GM23338 (cell line): Measurements from ENCODE around the gene RNU6-9. TPM values are rescaled to one million over a fixed set of nuclear protein-coding genes. Genes with fewer than 3 reads are reported as not detected.

Source experiments
- EZH2 ChIP-seq: fragments of 200-600 bp; sonication (generic); IDR thresholded peaks from one replicate; pipeline ENCODE4 v1.8.0; 2017; ENCODE audit warnings: antibody characterized with exemption, mild to moderate bottlenecking, low read depth; ENCODE audit not compliant: unreplicated experiment
- EZH2phosphoT487 ChIP-seq: fragments of 200-600 bp; sonication (generic); IDR thresholded peaks from one replicate; pipeline ENCODE4 v1.8.1; 2018; ENCODE audit warnings: antibody characterized with exemption; ENCODE audit not compliant: unreplicated experiment
- JUNB ChIP-seq: IDR thresholded peaks from one replicate; pipeline ENCODE4 v1.6.1; 2016; ENCODE audit warnings: antibody characterized with exemption; ENCODE audit not compliant: unreplicated experiment
- NANOG ChIP-seq: IDR thresholded peaks from 2 replicates; pipeline ENCODE4 v1.6.1; 2016; ENCODE audit warnings: antibody characterized with exemption, borderline replicate concordance
- POLR2AphosphoS5 ChIP-seq: IDR thresholded peaks from 2 replicates; pipeline ENCODE4 v1.6.1; 2016; ENCODE audit warnings: antibody characterized with exemption, low read depth
- REST ChIP-seq: IDR thresholded peaks from one replicate; pipeline ENCODE4 v1.6.1; 2018; ENCODE audit warnings: antibody characterized with exemption; ENCODE audit not compliant: unreplicated experiment
- ZNF114 ChIP-seq: fragments of 250-450 bp; sonication (Bioruptor Pico); IDR thresholded peaks from 2 replicates; pipeline ENCODE4 v1.5.0; 2020; ENCODE audit warnings: mild to moderate bottlenecking, moderate library complexity
- ZNF462 ChIP-seq: fragments of 250-450 bp; sonication (Bioruptor Pico); IDR thresholded peaks from 2 replicates; pipeline ENCODE4 v1.5.0; 2020; ENCODE audit warnings: mild to moderate bottlenecking, moderate library complexity
- polyA plus RNA-seq: library from polyadenylated mRNA; unstranded; fragments of >200 nt; fragmentation: Nextera tagmentation; extraction: Ambion mirVana; gene quantifications from 2 replicates; pipeline ENCODE4 v1.2.1, GENCODE V29; 2016
- total RNA-seq: library from RNA; depleted of rRNA; stranded (reverse); fragments of >200 nt; shearing (Covaris generic); gene quantifications from 2 replicates; pipeline ENCODE4 v1.2.3, GENCODE V29; 2014
- TF ChIP-seq, protein P1 (sequence below): IDR thresholded peaks from 2 replicates; pipeline ENCODE4 v1.6.1; 2016; ENCODE audit warnings: antibody characterized with exemption

RNU6-9 gene
- total and polyA plus RNA-seq, 2 experiments from 2014 or later: not detected

- TF ChIP-seq ZNF462 (CRISPR knock-in tag) (no peak), REST (no peak), EZH2 (no peak), NANOG (no peak), EZH2phosphoT487 (no peak), POLR2AphosphoS5 (no peak), JUNB (no peak), ZNF114 (CRISPR knock-in tag) (no peak)
- TF ChIP-seq, protein P1, sequence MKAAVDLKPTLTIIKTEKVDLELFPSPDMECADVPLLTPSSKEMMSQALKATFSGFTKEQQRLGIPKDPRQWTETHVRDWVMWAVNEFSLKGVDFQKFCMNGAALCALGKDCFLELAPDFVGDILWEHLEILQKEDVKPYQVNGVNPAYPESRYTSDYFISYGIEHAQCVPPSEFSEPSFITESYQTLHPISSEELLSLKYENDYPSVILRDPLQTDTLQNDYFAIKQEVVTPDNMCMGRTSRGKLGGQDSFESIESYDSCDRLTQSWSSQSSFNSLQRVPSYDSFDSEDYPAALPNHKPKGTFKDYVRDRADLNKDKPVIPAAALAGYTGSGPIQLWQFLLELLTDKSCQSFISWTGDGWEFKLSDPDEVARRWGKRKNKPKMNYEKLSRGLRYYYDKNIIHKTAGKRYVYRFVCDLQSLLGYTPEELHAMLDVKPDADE: no peak
These were observed 6.2 kb downstream of the RNU6-9 start (continued) for GRCh38 chr19:899336-900042.
